WERI-Rb-1 (cell line): ENCODE measurements around the gene NPAS3.

ENCODE experiments used
- DNase-seq: peaks from one replicate; pipeline ENCODE4 v3.0.0-alpha.2; 2020
- H3K27ac ChIP-seq: fragments of 250-450 bp; sonication (Bioruptor Pico); 2 replicates; pipeline ENCODE4 v1.5.1; 2020; ENCODE audit warnings: mild to moderate bottlenecking, moderate library complexity
- H3K27me3 ChIP-seq: fragments of 250-450 bp; sonication (Bioruptor Pico); 2 replicates; pipeline ENCODE4 v1.5.1; 2021; ENCODE audit warnings: mild to moderate bottlenecking, low read depth, moderate library complexity; ENCODE audit not compliant: insufficient read depth, severe bottlenecking
- H3K36me3 ChIP-seq: fragments of 250-450 bp; sonication (Bioruptor Pico); 2 replicates; pipeline ENCODE4 v1.5.1; 2020; ENCODE audit warnings: mild to moderate bottlenecking, moderate library complexity
- H3K4me3 ChIP-seq: 2 replicates; pipeline ENCODE4 v1.5.1; 2011; ENCODE audit warnings: low read depth, mild to moderate bottlenecking, control low read depth, low read length
- H3K9me3 ChIP-seq: fragments of 250-450 bp; sonication (Bioruptor Pico); 2 replicates; pipeline ENCODE4 v1.5.1; 2021; ENCODE audit warnings: mild to moderate bottlenecking, moderate library complexity; ENCODE audit not compliant: severe bottlenecking
- TF ChIP-seq, protein P1 (sequence below): IDR thresholded peaks from 2 replicates; pipeline ENCODE4 v1.5.1; 2011; ENCODE audit warnings: low read depth, mild to moderate bottlenecking, control low read depth, inconsistent platforms, low read length

NPAS3 gene

DNA sequence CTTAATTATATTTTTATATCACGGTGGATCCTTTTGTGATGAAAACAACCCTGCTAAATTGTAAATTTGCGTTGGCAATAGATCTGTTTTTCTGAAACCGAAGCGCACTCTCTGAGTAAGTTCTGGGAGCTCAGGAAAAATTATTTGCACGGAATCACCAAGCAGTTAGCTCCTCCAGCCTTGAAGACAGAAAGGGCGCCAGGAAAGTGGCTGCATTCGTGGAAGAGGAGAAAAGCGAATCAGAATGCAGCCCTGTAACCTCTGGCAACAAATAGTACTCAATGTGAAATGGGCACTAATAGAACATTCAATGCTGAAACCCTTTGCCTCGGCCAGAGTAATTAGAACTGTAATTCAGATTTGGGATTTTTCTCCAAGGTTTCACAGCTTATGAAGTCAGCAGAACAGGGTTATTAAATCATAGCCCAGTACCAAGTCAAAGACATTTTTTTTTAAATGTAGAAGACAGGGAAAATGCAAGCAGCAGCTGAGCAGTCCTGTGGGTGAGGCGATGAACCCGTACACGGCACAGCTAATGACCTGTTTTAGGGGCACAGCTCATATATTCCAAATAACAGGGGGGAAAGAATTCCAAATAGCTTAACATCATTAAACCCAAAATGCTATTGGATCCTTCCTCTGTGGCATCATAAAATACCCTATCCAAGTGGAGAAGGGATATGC, 760.8 kb downstream of the NPAS3 start:
- Histone ChIP-seq H3K9me3 (no peaks in the 10 kb centered on the region), H3K36me3 (no peaks in the 10 kb centered on the region), H3K27ac (no peak overlapping the region), H3K27me3 (no peaks in the 10 kb centered on the region), H3K4me3 (no peak overlapping the region)
- TF ChIP-seq, protein P1, sequence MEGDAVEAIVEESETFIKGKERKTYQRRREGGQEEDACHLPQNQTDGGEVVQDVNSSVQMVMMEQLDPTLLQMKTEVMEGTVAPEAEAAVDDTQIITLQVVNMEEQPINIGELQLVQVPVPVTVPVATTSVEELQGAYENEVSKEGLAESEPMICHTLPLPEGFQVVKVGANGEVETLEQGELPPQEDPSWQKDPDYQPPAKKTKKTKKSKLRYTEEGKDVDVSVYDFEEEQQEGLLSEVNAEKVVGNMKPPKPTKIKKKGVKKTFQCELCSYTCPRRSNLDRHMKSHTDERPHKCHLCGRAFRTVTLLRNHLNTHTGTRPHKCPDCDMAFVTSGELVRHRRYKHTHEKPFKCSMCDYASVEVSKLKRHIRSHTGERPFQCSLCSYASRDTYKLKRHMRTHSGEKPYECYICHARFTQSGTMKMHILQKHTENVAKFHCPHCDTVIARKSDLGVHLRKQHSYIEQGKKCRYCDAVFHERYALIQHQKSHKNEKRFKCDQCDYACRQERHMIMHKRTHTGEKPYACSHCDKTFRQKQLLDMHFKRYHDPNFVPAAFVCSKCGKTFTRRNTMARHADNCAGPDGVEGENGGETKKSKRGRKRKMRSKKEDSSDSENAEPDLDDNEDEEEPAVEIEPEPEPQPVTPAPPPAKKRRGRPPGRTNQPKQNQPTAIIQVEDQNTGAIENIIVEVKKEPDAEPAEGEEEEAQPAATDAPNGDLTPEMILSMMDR: no peak
- no peak for DNase-seq

GRCh38 chr14:33700052-33700451, 761.4 kb downstream of the NPAS3 start:
- H3K9me3 ChIP-seq: no peaks in the 10 kb centered on the region
- no peak for DNase-seq
- H3K36me3 ChIP-seq: no peaks in the 10 kb centered on the region
- no peak overlapping the region for H3K27ac ChIP-seq
- H3K27me3 ChIP-seq: no peaks in the 10 kb centered on the region
- TF ChIP-seq, protein P1: no peak
- H3K4me3 ChIP-seq: no peak overlapping the region

DNA sequence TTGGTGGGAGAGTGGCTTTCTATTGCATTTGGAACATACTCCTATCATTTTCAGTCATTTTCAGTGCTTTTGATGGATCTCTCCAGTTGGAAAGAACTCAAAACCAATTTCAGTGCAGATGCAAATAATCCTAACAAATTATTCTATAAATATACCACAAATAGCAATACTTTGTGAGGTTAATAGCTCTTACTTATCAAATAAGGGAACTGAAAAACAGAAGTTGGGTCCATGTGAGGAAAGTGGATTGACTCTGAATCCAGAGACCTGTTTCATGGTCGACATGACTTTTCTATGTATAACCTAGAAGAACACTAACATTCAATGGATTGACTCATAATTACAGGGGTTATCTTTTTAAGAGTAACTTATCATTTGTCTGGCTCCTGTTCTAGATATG, 763.6 kb downstream of the NPAS3 start:
- Histone ChIP-seq H3K36me3 (no peaks in the 10 kb centered on the region), H3K4me3 (no peak overlapping the region), H3K27ac (no peak overlapping the region), H3K27me3 (no peaks in the 10 kb centered on the region), H3K9me3 (no peaks in the 10 kb centered on the region)
- TF ChIP-seq, protein P1: no peak
- DNase-seq: no peak

- Histone ChIP-seq H3K4me3 (no peak overlapping the region), H3K27me3 (no peaks in the 10 kb centered on the region), H3K9me3 (no peaks in the 10 kb centered on the region), H3K27ac (no peak overlapping the region), H3K36me3 (no peaks in the 10 kb centered on the region)
- no peak for DNase-seq
- TF ChIP-seq, protein P1: no peak
Observed at GRCh38 chr14:33704481-33704880, 765.8 kb downstream of the NPAS3 start.

DNA sequence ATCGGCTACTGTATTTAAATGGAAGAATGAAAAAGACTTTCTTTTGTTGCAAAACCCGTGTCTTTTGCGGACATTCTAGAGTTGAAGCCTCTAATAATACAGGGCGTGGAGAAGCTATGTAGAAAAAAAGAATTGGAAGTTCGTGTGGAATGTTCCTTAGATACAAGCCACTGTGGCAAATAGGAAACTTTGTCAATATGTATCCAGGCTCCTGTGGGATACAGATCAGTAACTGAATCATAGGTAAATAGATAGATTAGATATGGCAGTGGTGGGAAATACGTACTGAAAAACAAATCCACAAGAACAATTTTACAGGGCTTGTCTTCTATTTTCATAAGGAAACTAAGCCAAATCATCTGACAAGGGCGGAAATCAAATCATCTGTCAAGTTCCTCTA, 766.8 kb downstream of the NPAS3 start:
- TF ChIP-seq, protein P1: no peak
- Histone ChIP-seq H3K27ac (no peak overlapping the region), H3K4me3 (no peak overlapping the region), H3K27me3 (no peaks in the 10 kb centered on the region), H3K9me3 (no peaks in the 10 kb centered on the region), H3K36me3 (no peaks in the 10 kb centered on the region)
- DNase-seq: no peak

DNA sequence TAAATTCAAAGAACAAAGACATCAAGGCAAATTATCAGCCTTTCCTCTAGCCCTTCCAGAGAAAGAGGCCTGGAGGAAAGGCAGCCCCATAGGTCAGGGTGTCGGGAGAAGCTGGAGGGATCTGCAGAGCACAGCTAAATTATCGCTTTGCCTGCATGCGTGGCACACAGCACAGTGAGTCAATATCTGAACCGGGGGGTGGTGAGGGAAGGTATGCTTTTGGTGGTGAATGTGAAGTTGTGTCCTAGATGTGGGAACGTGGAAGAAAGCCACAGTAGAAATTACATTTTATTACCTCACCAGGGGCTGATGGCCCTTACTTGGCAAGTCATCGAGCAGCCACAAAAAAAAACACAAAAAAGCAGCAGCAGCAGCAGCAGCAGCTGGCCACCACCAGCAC, 769.0 kb downstream of the NPAS3 start:
- H3K9me3 ChIP-seq: no peaks in the 10 kb centered on the region
- H3K36me3 ChIP-seq: no peaks in the 10 kb centered on the region
- TF ChIP-seq, protein P1: no peak
- H3K27me3 ChIP-seq: no peaks in the 10 kb centered on the region
- H3K27ac ChIP-seq: no peak overlapping the region
- DNase-seq: no peak
- H3K4me3 ChIP-seq: no peak overlapping the region
